Measurements from ENCODE around the gene OR1L6.

Gene OR1L6, protein sequence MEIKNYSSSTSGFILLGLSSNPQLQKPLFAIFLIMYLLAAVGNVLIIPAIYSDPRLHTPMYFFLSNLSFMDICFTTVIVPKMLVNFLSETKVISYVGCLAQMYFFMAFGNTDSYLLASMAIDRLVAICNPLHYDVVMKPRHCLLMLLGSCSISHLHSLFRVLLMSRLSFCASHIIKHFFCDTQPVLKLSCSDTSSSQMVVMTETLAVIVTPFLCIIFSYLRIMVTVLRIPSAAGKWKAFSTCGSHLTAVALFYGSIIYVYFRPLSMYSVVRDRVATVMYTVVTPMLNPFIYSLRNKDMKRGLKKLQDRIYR

DNA sequence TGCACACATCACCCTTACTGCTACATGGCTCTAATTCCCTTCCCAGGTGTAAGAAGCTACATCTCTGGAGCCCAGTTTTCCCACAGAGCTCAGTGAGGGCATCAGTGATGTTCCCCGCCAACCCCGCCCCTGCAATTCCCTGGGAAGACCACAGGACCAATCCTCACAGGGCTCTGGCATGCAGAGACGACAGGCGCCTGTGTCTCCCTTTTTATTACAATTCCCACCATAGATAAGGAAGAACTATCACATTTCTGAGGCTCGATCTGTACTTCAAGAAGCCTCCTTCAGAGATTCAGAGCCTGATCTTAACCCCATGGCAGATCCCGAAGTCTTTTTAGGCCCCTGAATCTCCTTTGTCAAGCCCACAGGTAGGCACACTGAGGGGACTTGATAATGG, at the start of gene OR1L6:
Gene OR1L6, plus strand, starts transcription at position 301 of the 400 bp plus-strand sequence. CDS start 7,545 bp downstream, outside the sequence.
- H3K9ac ChIP-seq (ENCODE audit: low read length): no peak within 1 kb of the TSS
- no peaks in the 10 kb centered on the region for H3K36me3 ChIP-seq (ENCODE audit: control insufficient read depth, insufficient read depth, low read length)
- no peak within 1 kb of the TSS for H3K4me3 ChIP-seq (ENCODE audit: low read length)
- no peaks in the 10 kb centered on the region for H3K4me1 ChIP-seq (ENCODE audit: control insufficient read depth, insufficient read depth, low read length)
- H3K9me3 ChIP-seq (ENCODE audit: control insufficient read depth, low read length): no peaks in the 10 kb centered on the region
- no peaks in the 10 kb centered on the region for H3K27me3 ChIP-seq (ENCODE audit: control insufficient read depth, insufficient read depth, low read length)

DNA sequence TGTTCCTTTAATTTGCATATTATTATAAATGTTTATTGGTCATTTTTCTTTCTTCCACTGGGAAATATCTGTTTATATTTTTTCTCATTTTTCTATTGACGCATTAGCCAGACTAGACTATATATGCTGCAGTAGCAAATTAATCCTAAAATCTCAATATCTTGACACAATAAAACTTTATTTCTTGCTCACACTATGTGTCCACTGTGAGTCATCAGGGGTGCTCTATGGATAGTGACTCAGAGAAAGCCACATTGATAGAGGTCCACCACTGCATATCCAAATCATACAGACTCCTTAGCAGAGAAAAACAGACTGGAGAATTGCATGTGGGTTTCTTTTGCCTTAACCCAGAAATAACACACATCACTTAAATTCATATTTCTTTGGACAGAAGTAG, 46.4 kb upstream of the OR1L6 start:
- H3K4me1 ChIP-seq (ENCODE audit: control insufficient read depth, insufficient read depth, low read length): no peaks in the 10 kb centered on the region
- no peak overlapping the region for H3K9ac ChIP-seq (ENCODE audit: low read length)
- no peaks in the 10 kb centered on the region for H3K9me3 ChIP-seq (ENCODE audit: control insufficient read depth, low read length)
- no peaks in the 10 kb centered on the region for H3K36me3 ChIP-seq (ENCODE audit: control insufficient read depth, insufficient read depth, low read length)
- H3K4me3 ChIP-seq (ENCODE audit: low read length): no peak overlapping the region
- H3K27me3 ChIP-seq (ENCODE audit: control insufficient read depth, insufficient read depth, low read length): no peaks in the 10 kb centered on the region

DNA sequence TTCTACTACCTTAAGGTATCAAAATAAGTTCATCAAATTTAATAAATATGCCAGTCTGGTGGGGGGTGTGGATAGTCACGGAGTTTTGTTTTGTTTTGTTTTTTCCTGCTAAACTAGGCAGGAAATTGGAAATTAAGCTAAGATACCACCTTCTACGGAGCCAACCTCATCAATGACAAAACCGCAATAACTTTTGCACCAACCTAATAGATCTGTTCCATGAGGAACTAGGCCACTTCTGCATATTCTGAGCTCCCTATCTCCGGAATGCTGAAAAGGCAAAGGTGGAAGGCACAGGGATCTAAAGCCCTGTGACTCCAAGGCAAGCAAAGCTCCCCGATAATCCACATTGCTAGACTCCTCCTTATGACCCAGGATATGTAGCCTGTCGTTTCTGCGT, 24.1 kb upstream of the OR1L6 start:
- H3K4me3 ChIP-seq (ENCODE audit: low read length): no peak overlapping the region
- no peak overlapping the region for H3K9ac ChIP-seq (ENCODE audit: low read length)
- no peaks in the 10 kb centered on the region for H3K36me3 ChIP-seq (ENCODE audit: control insufficient read depth, insufficient read depth, low read length)
- H3K9me3 ChIP-seq (ENCODE audit: control insufficient read depth, low read length): no peaks in the 10 kb centered on the region
- no peaks in the 10 kb centered on the region for H3K27me3 ChIP-seq (ENCODE audit: control insufficient read depth, insufficient read depth, low read length)
- no peaks in the 10 kb centered on the region for H3K4me1 ChIP-seq (ENCODE audit: control insufficient read depth, insufficient read depth, low read length)

DNA sequence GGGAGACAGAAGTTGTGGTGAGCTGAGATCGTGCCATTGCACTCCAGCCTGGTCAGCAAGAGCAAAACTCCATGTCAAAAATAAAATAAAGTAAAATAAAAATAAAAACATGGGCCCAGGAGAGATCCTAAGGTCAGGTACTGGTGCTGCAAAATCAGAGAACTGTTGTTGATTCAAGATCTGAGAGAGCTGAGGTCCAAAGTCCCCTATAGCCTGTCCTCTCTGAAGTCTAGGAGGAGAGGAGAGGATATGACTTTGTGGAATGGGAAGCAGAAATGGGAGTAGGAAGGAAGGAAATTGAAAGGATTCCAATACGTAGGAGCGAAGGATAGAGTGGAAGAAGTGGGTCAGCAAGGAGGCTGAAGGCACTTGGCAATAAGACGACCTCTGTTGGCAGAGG, 22.9 kb upstream of the OR1L6 start:
- no peaks in the 10 kb centered on the region for H3K36me3 ChIP-seq (ENCODE audit: control insufficient read depth, insufficient read depth, low read length)
- no peaks in the 10 kb centered on the region for H3K27me3 ChIP-seq (ENCODE audit: control insufficient read depth, insufficient read depth, low read length)
- no peaks in the 10 kb centered on the region for H3K4me1 ChIP-seq (ENCODE audit: control insufficient read depth, insufficient read depth, low read length)
- H3K9me3 ChIP-seq (ENCODE audit: control insufficient read depth, low read length): no peaks in the 10 kb centered on the region
- no peak overlapping the region for H3K4me3 ChIP-seq (ENCODE audit: low read length)
- no peak overlapping the region for H3K9ac ChIP-seq (ENCODE audit: low read length)

DNA sequence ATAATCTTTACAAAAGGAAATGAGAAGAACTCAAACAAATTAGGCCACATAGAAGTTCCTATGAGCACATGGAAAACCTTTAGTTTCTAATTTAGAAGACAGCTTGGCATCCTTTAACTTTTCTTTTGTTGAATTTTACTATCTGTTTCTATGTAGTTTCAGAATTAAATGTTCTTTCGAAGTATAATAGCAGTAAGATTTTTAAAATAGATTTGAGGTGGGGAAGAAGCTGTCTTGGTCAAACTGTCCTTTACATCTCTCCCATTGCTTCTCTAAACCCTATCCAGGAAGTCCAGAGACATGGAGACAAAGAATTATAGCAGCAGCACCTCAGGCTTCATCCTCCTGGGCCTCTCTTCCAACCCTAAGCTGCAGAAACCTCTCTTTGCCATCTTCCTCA, 18.4 kb upstream of the OR1L6 start, which contains the start of gene OR1L4:
Gene OR1L4, plus strand, starts transcription at position 301 of the 400 bp plus-strand sequence. Its CDS starts 0 bp downstream, at position 301.
- no peaks in the 10 kb centered on the region for H3K27me3 ChIP-seq (ENCODE audit: control insufficient read depth, insufficient read depth, low read length)
- H3K36me3 ChIP-seq (ENCODE audit: control insufficient read depth, insufficient read depth, low read length): no peaks in the 10 kb centered on the region
- H3K9ac ChIP-seq (ENCODE audit: low read length): no peak within 1 kb of the TSS
- peaks cover 4% of the 10 kb centered on the region for H3K9me3 ChIP-seq (ENCODE audit: control insufficient read depth, low read length)
- no peaks in the 10 kb centered on the region for H3K4me1 ChIP-seq (ENCODE audit: control insufficient read depth, insufficient read depth, low read length)
- no peak within 1 kb of the TSS for H3K4me3 ChIP-seq (ENCODE audit: low read length)

DNA sequence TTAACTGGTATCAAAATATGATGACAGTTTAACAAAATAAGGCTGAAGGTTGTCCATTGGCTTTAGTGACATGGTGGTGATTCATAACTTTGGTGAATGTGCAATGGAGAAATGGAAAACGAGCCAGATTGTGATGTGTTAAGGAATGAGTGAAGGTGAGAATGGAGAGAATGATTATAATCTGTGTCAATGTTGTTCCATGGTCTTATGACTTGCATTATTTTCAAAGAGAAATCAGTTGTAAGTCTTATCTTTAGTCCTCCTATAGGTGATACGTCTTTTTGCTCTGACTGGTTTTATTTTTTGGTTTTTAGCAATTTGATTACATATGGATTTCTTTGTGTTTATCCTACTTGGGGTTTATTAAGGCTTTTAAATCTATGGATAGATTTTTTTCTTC, 12.7 kb downstream of the OR1L6 start:
- Histone ChIP-seq H3K4me3 (ENCODE audit: low read length) (no peak overlapping the region), H3K27me3 (ENCODE audit: control insufficient read depth, insufficient read depth, low read length) (no peaks in the 10 kb centered on the region), H3K36me3 (ENCODE audit: control insufficient read depth, insufficient read depth, low read length) (no peaks in the 10 kb centered on the region), H3K4me1 (ENCODE audit: control insufficient read depth, insufficient read depth, low read length) (no peaks in the 10 kb centered on the region), H3K9ac (ENCODE audit: low read length) (no peak overlapping the region), H3K9me3 (ENCODE audit: control insufficient read depth, low read length) (no peaks in the 10 kb centered on the region)

DNA sequence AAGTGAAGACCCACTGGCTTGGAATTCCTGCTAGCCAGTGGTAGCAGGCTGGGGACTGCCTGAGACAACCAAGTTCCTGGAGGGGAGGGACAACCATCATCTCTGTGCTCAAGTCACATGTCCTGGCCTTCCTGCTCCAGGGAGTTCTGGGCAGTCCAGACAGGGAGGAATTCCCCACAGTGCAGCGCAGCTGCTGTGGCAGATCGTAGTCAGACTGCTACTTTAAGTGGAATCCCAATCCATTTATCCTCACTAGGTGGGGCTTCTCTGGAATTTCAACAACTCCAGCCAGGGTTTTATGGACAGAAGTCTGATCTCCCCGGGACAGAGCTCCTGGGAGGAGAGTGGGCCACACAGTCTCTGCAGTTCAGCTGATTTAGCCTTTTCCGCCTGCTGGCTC, 25.7 kb downstream of the OR1L6 start:
- no peaks in the 10 kb centered on the region for H3K36me3 ChIP-seq (ENCODE audit: control insufficient read depth, insufficient read depth, low read length)
- H3K9ac ChIP-seq (ENCODE audit: low read length): no peak overlapping the region
- H3K4me1 ChIP-seq (ENCODE audit: control insufficient read depth, insufficient read depth, low read length): no peaks in the 10 kb centered on the region
- H3K27me3 ChIP-seq (ENCODE audit: control insufficient read depth, insufficient read depth, low read length): no peaks in the 10 kb centered on the region
- H3K9me3 ChIP-seq (ENCODE audit: control insufficient read depth, low read length): no peaks in the 10 kb centered on the region
- H3K4me3 ChIP-seq (ENCODE audit: low read length): no peak overlapping the region

DNA sequence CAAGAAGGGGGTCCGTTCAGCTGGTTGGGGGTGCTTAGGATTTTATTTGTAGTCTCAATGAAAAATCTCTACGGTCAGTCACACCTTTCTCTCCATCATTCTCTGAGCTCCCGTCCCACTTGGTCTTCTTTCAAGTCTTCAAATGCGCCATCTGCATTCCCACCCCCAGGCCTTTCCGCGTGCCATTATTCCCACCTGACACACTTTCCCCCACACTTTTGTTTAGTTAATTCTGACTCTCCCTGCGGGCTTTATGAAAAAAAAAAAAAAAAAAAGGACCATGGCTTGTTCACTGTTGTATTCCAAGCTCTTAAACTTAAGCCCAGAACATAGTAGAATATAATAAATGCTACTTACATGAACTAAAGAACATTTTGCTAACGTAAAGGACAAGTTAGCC, 34.9 kb downstream of the OR1L6 start:
- Histone ChIP-seq H3K36me3 (ENCODE audit: control insufficient read depth, insufficient read depth, low read length) (no peaks in the 10 kb centered on the region), H3K27me3 (ENCODE audit: control insufficient read depth, insufficient read depth, low read length) (no peaks in the 10 kb centered on the region), H3K9me3 (ENCODE audit: control insufficient read depth, low read length) (no peaks in the 10 kb centered on the region), H3K4me1 (ENCODE audit: control insufficient read depth, insufficient read depth, low read length) (no peaks in the 10 kb centered on the region), H3K9ac (ENCODE audit: low read length) (no peak overlapping the region), H3K4me3 (ENCODE audit: low read length) (no peak overlapping the region)

DNA sequence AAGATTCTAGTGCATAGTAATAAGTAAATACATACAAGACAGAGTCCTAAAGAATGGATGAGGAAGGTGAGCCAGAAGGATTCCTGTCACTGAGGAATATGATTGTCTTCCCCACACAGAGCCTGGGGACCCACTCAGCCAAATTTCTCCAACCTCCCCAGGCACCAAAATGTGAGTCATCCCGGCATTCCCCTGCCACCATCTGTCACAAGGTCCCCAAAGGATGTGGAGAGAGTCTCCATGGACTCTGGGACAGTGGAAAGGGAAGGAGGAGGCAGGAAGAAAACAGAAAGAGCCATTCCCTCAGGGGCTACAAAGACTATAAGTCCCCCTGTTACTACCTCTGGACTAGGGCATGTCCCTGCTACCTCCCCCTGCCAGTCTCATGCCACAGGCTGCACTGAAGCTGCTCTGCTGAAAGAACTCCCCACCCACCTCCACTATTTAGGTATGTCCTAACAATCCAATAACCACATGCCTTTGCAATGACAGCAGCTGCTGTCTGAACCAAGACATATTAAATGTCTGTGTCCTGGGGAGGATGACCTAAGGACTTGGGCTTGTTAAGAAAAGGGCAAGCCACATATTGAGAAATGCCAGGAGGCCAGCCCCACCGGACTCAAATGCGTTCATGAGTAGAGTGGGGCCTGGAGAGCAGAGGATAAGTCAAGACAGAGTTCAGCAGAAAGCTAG, 36.0 kb downstream of the OR1L6 start:
- no peaks in the 10 kb centered on the region for H3K27me3 ChIP-seq (ENCODE audit: control insufficient read depth, insufficient read depth, low read length)
- no peaks in the 10 kb centered on the region for H3K36me3 ChIP-seq (ENCODE audit: control insufficient read depth, insufficient read depth, low read length)
- no peak overlapping the region for H3K9ac ChIP-seq (ENCODE audit: low read length)
- no peak overlapping the region for H3K4me3 ChIP-seq (ENCODE audit: low read length)
- H3K9me3 ChIP-seq (ENCODE audit: control insufficient read depth, low read length): no peaks in the 10 kb centered on the region
- no peaks in the 10 kb centered on the region for H3K4me1 ChIP-seq (ENCODE audit: control insufficient read depth, insufficient read depth, low read length)

DNA sequence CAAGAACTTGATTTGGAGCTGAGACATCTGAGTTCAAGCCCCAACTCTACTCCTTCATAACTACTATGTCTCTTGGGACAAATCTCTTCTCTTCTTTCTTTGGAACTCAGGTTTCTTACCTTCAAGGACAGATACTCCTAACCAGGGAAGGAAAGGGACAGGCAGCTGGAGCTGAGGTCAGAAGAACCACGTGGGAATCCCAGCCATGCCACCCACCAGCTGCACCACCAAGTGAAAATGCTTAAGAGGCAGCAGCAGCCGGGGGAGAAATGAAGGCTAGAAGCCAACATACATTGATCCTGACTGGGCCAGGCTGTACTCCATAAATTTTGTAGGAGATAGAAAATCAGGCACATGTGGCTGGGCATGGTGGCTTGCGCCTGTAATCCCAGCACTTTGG, 37.1 kb downstream of the OR1L6 start:
- H3K4me3 ChIP-seq (ENCODE audit: low read length): no peak overlapping the region
- no peaks in the 10 kb centered on the region for H3K4me1 ChIP-seq (ENCODE audit: control insufficient read depth, insufficient read depth, low read length)
- H3K9ac ChIP-seq (ENCODE audit: low read length): no peak overlapping the region
- no peaks in the 10 kb centered on the region for H3K27me3 ChIP-seq (ENCODE audit: control insufficient read depth, insufficient read depth, low read length)
- H3K36me3 ChIP-seq (ENCODE audit: control insufficient read depth, insufficient read depth, low read length): no peaks in the 10 kb centered on the region
- H3K9me3 ChIP-seq (ENCODE audit: control insufficient read depth, low read length): no peaks in the 10 kb centered on the region

DNA sequence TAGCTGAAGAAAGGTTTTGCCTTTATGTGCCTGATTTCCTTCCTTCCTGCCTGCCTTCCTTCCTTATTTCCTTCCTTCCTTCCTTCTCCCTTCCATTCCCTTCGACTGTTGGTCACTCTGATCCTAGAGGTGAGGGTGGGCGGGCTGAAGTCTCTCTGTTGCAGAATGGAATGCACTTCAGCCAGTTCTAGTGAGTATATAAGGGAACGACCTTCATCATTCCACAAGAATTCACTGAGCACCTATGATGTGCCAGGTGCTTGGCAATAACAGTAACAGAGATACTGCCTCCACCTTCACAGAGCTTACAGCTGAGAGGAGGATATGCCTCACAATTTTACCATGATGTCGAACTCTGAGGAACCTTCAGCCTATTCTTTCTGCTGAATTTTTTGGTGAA, 37.9 kb downstream of the OR1L6 start:
- H3K9ac ChIP-seq (ENCODE audit: low read length): no peak overlapping the region
- no peak overlapping the region for H3K4me3 ChIP-seq (ENCODE audit: low read length)
- no peaks in the 10 kb centered on the region for H3K36me3 ChIP-seq (ENCODE audit: control insufficient read depth, insufficient read depth, low read length)
- no peaks in the 10 kb centered on the region for H3K9me3 ChIP-seq (ENCODE audit: control insufficient read depth, low read length)
- no peaks in the 10 kb centered on the region for H3K4me1 ChIP-seq (ENCODE audit: control insufficient read depth, insufficient read depth, low read length)
- no peaks in the 10 kb centered on the region for H3K27me3 ChIP-seq (ENCODE audit: control insufficient read depth, insufficient read depth, low read length)

DNA sequence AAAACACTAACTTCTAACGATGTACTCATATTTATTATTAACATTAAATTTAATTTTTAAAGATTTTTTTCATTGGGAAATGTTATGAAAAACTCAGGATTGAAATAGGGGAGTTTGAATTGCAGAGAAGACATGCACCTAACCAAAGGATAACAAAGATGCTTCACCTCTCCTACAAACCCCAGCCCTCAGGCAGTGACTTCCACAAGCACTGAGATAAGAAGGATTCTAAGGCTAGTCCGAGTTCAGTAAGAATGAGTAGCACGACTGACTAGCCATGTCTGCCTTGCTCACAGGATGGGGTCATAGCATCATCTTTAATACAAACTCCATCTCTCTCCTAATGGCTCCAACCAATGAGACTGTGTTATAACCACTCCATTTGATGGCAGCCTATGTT, 39.6 kb downstream of the OR1L6 start:
- Histone ChIP-seq H3K36me3 (ENCODE audit: control insufficient read depth, insufficient read depth, low read length) (no peaks in the 10 kb centered on the region), H3K9me3 (ENCODE audit: control insufficient read depth, low read length) (no peaks in the 10 kb centered on the region), H3K27me3 (ENCODE audit: control insufficient read depth, insufficient read depth, low read length) (no peaks in the 10 kb centered on the region), H3K4me1 (ENCODE audit: control insufficient read depth, insufficient read depth, low read length) (no peaks in the 10 kb centered on the region), H3K4me3 (ENCODE audit: low read length) (no peak overlapping the region), H3K9ac (ENCODE audit: low read length) (no peak overlapping the region)
